GM10266 (cell line): Measurements from ENCODE around the gene FRY.

Experiments
- DNase-seq: peaks from one replicate; pipeline ENCODE4 v3.0.0; 2012; ENCODE audit errors: extremely low spot score
- CTCF ChIP-seq: IDR thresholded peaks from 2 replicates; pipeline ENCODE4 v1.5.1; 2012; ENCODE audit warnings: mild to moderate bottlenecking, low read depth; ENCODE audit not compliant: control insufficient read depth, insufficient read depth; ENCODE audit errors: missing control alignments

The FRY gene

GRCh38 chr13:32255724-32256109, 224.1 kb downstream of the FRY start:
- DNase-seq: no peak
- no peak for TF ChIP-seq CTCF

GRCh38 chr13:32256243-32256642, 224.7 kb downstream of the FRY start:
- TF ChIP-seq CTCF: no peak
- no peak for DNase-seq

GRCh38 chr13:32257649-32258048, 226.1 kb downstream of the FRY start:
- no peak for DNase-seq
- no peak for TF ChIP-seq CTCF

DNA sequence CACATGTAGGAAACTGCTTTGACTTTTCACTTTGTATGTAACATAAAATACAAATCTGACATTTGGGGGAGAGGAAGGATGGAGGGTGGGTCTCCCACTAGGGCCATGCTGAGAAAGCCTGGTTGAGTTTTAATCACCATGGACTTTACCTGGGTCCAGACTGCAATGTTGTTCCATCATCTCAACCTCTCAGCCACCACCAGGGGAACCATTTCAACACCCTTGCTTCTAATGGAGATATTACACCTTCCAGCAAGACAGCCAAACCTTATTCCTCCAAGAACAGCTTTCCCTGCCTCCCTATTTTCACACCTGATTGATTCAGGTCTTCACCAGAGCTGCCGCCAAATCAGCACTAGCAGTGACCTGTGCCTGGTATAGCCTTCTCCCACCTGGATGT, 227.5 kb downstream of the FRY start:
- DNase-seq: no peak
- TF ChIP-seq CTCF: no peak

GRCh38 chr13:32261567-32261966, 230.0 kb downstream of the FRY start:
- TF ChIP-seq CTCF: no peak
- DNase-seq: no peak

DNA sequence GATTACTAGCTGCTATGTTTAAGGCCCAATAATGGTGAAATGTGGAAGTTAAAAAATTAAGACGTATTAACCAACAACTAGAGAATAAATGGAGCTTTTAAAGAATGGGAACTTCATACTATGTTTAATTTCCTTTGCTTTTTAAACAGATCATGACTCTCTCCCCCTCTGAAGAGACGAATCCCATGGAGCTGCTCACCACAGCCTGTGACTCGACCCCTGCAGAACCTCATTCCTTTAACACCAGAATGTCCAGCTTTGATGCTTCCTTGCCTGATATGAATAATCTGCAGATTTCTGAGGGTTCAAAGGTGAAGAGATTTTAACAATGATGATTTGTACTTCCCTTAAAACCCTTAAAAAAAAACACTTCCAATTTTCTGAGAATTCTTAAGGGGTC, 230.6 kb downstream of the FRY start:
- DNase-seq: no peak
- no peak for TF ChIP-seq CTCF

- TF ChIP-seq CTCF: no peak
- no peak for DNase-seq
Observed at GRCh38 chr13:32262619-32263018, 231.0 kb downstream of the FRY start.
